Mesendoderm (in vitro differentiated cells): Measurements from ENCODE around the gene IFNGR2.
"Not testable (repeated sequence)": the region's sequence is repeated elsewhere in the genome, so short reads cannot be mapped to it uniquely, and the experiment has no call there.

ENCODE experiments used
- DNase-seq: peaks from one replicate; pipeline ENCODE4 v3.0.0; 2013
- H2AK5ac ChIP-seq: 2 replicates; pipeline ENCODE4 v1.6.1; 2013; ENCODE audit warnings: low read length, inconsistent platforms
- H2BK120ac ChIP-seq: 2 replicates; pipeline ENCODE4 v1.6.1; 2013; ENCODE audit warnings: low read depth, mild to moderate bottlenecking, low read length, moderate library complexity, mixed read lengths
- H2BK15ac ChIP-seq: replicated peaks from 2 replicates; pipeline ENCODE4 v1.6.1; 2013; ENCODE audit warnings: low read depth, mild to moderate bottlenecking, moderate library complexity
- H2BK5ac ChIP-seq: 2 replicates; pipeline ENCODE4 v1.6.1; 2013; ENCODE audit warnings: low read length, inconsistent platforms
- H3K18ac ChIP-seq: 2 replicates; pipeline ENCODE4 v1.6.1; 2013; ENCODE audit warnings: mild to moderate bottlenecking, low read length, mixed read lengths
- H3K23ac ChIP-seq: one replicate; pipeline ENCODE4 v1.6.1; 2013; ENCODE audit warnings: low read length
- H3K27ac ChIP-seq: 2 replicates; pipeline ENCODE4 v1.5.1; 2013; ENCODE audit warnings: low read depth, mild to moderate bottlenecking, inconsistent platforms, low read length, moderate library complexity
- H3K27me3 ChIP-seq: 2 replicates; pipeline ENCODE4 v1.6.1; 2013; ENCODE audit warnings: low read length, control low read depth, mild to moderate bottlenecking, inconsistent platforms; ENCODE audit not compliant: insufficient read depth, poor library complexity
- H3K36me3 ChIP-seq: 2 replicates; pipeline ENCODE4 v1.6.1; 2013; ENCODE audit warnings: low read length, inconsistent platforms; ENCODE audit not compliant: control insufficient read depth, insufficient read depth
- H3K4ac ChIP-seq: one replicate; pipeline ENCODE4 v1.6.1; 2013; ENCODE audit warnings: low read depth, mild to moderate bottlenecking, low read length, moderate library complexity
- H3K4me1 ChIP-seq: 2 replicates; pipeline ENCODE4 v1.6.1; 2013; ENCODE audit warnings: low read depth, low read length, inconsistent platforms; ENCODE audit not compliant: control insufficient read depth
- H3K4me2 ChIP-seq: 2 replicates; pipeline ENCODE4 v1.6.1; 2013; ENCODE audit warnings: low read length
- H3K4me3 ChIP-seq: 2 replicates; pipeline ENCODE4 v1.5.1; 2013; ENCODE audit warnings: mild to moderate bottlenecking, low read length
- H3K56ac ChIP-seq: one replicate; pipeline ENCODE4 v1.6.1; 2013; ENCODE audit warnings: low read length
- H3K79me1 ChIP-seq: 2 replicates; pipeline ENCODE4 v1.6.1; 2013; ENCODE audit warnings: low read length, inconsistent platforms
- H3K79me2 ChIP-seq: 2 replicates; pipeline ENCODE4 v1.6.1; 2013; ENCODE audit warnings: mild to moderate bottlenecking, low read length; ENCODE audit not compliant: control insufficient read depth, insufficient read depth
- H3K9ac ChIP-seq: 2 replicates; pipeline ENCODE4 v1.6.1; 2013; ENCODE audit warnings: low read length, inconsistent platforms
- H4K5ac ChIP-seq: one replicate; pipeline ENCODE4 v1.6.1; 2013; ENCODE audit warnings: low read length
- H4K8ac ChIP-seq: one replicate; pipeline ENCODE4 v1.6.1; 2013; ENCODE audit warnings: low read depth, mild to moderate bottlenecking, control low read depth, low read length, moderate library complexity
- WGBS: extraction: QIAGEN DNeasy Blood & Tissue Kit; methylation state at CpG from one replicate; pipeline ENCODE4 v1.1.7; 2013; ENCODE audit warnings: low lambda C conversion rate, missing lambda C conversion rate; ENCODE audit not compliant: insufficient coverage; ENCODE audit errors: extremely low coverage; 5-methylcytosine and 5-hydroxymethylcytosine counted together

IFNGR2 gene

DNA sequence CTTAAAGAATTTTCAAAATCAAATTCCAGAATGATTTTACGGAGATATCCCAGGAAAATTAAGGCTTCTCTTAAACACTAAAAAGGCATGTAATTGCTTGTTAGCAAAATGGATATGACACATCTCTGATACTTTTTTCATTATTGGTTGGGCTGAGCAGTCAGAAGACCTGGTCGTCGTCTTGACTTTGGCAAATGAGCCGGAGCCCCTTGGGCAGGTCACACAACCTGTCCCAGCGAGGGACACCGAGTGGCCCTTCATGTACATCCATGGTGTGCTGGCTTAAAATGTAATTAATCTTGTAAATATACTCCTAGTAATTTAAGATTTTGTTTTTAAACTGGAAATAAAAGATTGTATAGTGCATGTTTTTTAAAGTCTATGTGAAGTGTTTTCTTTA is 33.9 kb downstream of the IFNGR2 start:
- Histone ChIP-seq H2AK5ac (no peak overlapping the region), H4K8ac (no peak overlapping the region), H3K18ac (no peak overlapping the region), H4K5ac (no peak overlapping the region), H3K23ac (no peak overlapping the region), H3K79me2 (no peaks in the 10 kb centered on the region), H3K79me1 (no peaks in the 10 kb centered on the region), H3K4ac (no peak overlapping the region), H3K4me1 (no peaks in the 10 kb centered on the region), H3K27me3 (no peaks in the 10 kb centered on the region), H2BK5ac (no peak overlapping the region), H3K4me3 (no peak overlapping the region), H3K9ac (no peak overlapping the region), H2BK120ac (no peak overlapping the region), H3K27ac (no peak overlapping the region), H3K4me2 (no peak overlapping the region), H2BK15ac (no peak overlapping the region), H3K56ac (no peak overlapping the region), H3K36me3 (peaks cover 10% of the 10 kb centered on the region)
- no CpG with 5 or more reads among the region's 6 CpGs for WGBS
- no peak for DNase-seq

DNA sequence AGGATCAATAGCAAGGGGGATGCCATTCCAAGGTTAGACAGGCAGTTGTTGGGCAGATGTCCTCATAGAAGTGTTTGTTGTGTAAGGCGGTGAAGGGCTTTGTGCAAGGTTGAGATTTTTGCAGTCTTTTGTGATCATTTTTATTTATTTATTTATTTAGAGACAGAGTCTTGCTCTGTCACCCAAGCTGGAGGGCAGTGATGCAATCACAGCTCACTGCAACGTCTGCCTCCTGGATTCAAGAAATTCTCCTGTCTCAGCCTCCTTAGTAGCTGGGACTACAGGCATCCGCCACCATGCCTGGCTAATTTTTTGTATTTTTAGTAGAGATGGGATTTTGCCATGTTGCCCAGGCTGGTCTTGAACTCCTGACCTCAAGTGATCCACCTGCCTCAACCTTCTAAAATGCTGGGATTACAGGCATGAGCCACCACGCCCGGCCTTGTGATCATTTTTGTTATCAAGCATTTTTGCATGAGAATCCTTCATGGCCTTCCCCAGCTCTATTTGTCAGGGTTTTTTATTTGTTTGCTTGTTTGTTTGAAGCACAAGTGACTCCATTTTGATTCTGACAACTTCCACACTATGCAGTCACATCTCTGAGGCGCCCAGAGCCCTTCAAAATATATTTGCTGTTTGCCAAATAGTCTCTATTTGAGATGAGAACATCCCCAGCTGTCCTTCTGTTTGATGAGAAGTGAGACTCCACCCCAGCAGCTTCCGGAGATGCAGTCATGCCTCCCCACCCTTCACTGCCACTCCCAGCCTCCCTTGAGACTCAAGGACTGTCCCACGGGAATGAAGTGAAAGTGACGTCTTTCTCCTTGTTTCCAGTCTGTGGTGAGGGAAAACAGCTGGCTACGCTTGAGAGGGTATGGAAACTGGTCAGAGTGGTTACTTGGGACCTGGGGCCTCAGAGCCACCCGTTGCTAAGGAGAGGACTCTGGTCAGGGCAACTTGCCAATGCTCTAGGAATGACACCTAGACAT is 38.6 kb downstream of the IFNGR2 start:
- no CpG with 5 or more reads among the region's 11 CpGs for WGBS
- H2BK5ac ChIP-seq: no peak overlapping the region
- no peak overlapping the region for H2BK15ac ChIP-seq
- H2AK5ac ChIP-seq: no peak overlapping the region
- H3K4me2 ChIP-seq: no peak overlapping the region
- no peak overlapping the region for H3K9ac ChIP-seq
- peaks cover under 1% of the 10 kb centered on the region for H3K36me3 ChIP-seq
- no peak overlapping the region for H3K4me3 ChIP-seq
- H3K18ac ChIP-seq: no peak overlapping the region
- no peak overlapping the region for H4K8ac ChIP-seq
- H3K4me1 ChIP-seq: no peaks in the 10 kb centered on the region
- DNase-seq: no peak
- no peak overlapping the region for H3K56ac ChIP-seq
- H3K23ac ChIP-seq: no peak overlapping the region
- H3K27me3 ChIP-seq: no peaks in the 10 kb centered on the region
- H3K79me2 ChIP-seq: no peaks in the 10 kb centered on the region
- no peaks in the 10 kb centered on the region for H3K79me1 ChIP-seq
- H2BK120ac ChIP-seq: no peak overlapping the region
- H3K4ac ChIP-seq: no peak overlapping the region
- no peak overlapping the region for H4K5ac ChIP-seq
- no peak overlapping the region for H3K27ac ChIP-seq

DNA sequence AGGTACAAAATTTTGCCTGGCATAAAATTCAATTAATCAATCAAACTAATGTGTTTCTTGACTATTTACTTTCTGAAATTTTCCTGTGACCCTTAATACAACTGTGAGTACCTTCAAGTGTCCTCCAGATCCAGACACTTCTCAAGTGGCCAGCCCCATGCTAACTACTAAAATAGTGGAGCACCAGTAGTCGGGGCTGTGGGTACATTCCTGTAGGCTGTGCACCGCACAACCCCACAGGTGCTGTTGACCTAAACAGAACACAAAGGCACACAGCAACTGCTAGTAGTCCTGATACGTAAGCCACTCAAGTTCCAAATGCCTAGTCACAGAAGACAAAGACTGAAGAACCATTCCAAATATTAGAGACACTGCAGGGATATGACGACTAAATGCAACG is 40.0 kb downstream of the IFNGR2 start:
- DNase-seq: no peak
- no peak overlapping the region for H3K4me2 ChIP-seq
- H3K4ac ChIP-seq: no peak overlapping the region
- H3K79me1 ChIP-seq: no peaks in the 10 kb centered on the region
- H4K5ac ChIP-seq: no peak overlapping the region
- H2BK15ac ChIP-seq: no peak overlapping the region
- no peaks in the 10 kb centered on the region for H3K79me2 ChIP-seq
- H2BK5ac ChIP-seq: no peak overlapping the region
- H3K36me3 ChIP-seq: no peaks in the 10 kb centered on the region
- no CpG with 5 or more reads among the region's 5 CpGs for WGBS
- no peak overlapping the region for H3K23ac ChIP-seq
- no peak overlapping the region for H3K9ac ChIP-seq
- no peak overlapping the region for H2AK5ac ChIP-seq
- no peak overlapping the region for H3K4me3 ChIP-seq
- H4K8ac ChIP-seq: no peak overlapping the region
- no peak overlapping the region for H3K18ac ChIP-seq
- H2BK120ac ChIP-seq: no peak overlapping the region
- H3K4me1 ChIP-seq: no peaks in the 10 kb centered on the region
- no peak overlapping the region for H3K56ac ChIP-seq
- H3K27ac ChIP-seq: no peak overlapping the region
- no peaks in the 10 kb centered on the region for H3K27me3 ChIP-seq

DNA sequence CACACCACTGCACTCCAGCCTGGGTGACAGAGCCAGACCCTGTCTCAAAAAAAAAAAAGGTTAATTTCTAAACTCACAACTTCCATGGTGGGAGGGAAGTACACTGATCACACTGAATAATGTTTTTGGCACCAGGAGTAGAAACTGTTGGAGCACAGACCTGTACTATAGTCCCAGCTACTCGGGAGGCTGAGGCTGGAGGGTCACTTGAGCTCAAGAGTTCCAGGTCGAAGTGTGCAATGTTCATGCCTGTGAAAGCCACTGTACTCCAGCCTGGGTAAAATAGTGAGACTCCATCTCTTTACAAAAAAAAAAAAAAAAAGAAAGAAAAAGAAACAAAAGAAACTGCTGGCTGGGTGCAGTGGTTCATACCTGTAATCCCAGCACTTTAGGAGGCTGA is 41.3 kb downstream of the IFNGR2 start:
- Histone ChIP-seq H3K4ac (no peak overlapping the region), H3K9ac (no peak overlapping the region), H3K27ac (no peak overlapping the region), H3K23ac (no peak overlapping the region), H3K4me2 (no peak overlapping the region), H3K56ac (no peak overlapping the region), H3K36me3 (no peaks in the 10 kb centered on the region), H2BK15ac (no peak overlapping the region), H4K8ac (no peak overlapping the region), H2BK5ac (no peak overlapping the region), H3K27me3 (no peaks in the 10 kb centered on the region), H3K4me1 (no peaks in the 10 kb centered on the region), H3K4me3 (no peak overlapping the region), H3K79me1 (no peaks in the 10 kb centered on the region), H2BK120ac (no peak overlapping the region), H3K18ac (no peak overlapping the region), H2AK5ac (no peak overlapping the region), H4K5ac (no peak overlapping the region), H3K79me2 (no peaks in the 10 kb centered on the region)
- no CpG with 5 or more reads among the region's 2 CpGs for WGBS
- no peak for DNase-seq

GRCh38 chr21:33446620-33447019 is 43.4 kb downstream of the IFNGR2 start:
- not testable (repeated sequence) for H2AK5ac ChIP-seq, DNase-seq, H3K9ac ChIP-seq, H3K18ac ChIP-seq, H3K56ac ChIP-seq, H3K4me3 ChIP-seq, H2BK5ac ChIP-seq, H2BK15ac ChIP-seq, H3K27ac ChIP-seq, H3K36me3 ChIP-seq, H3K27me3 ChIP-seq, H3K79me1 ChIP-seq, H2BK120ac ChIP-seq, H3K4me1 ChIP-seq, H3K79me2 ChIP-seq, H4K8ac ChIP-seq, H4K5ac ChIP-seq, H3K4ac ChIP-seq, H3K4me2 ChIP-seq, H3K23ac ChIP-seq
- no CpG with 5 or more reads among the region's 6 CpGs for WGBS
